Renal pelvis (tissue), 4 donors: ENCODE data around the gene DDI1. TPM values are rescaled to one million over a fixed set of nuclear protein-coding genes. Genes with fewer than 3 reads are reported as not detected.
"Not testable (repeated sequence)": the region's sequence is repeated elsewhere in the genome, so short reads cannot be mapped to it uniquely, and the experiment has no call there.

ENCODE experiments used
- DNase-seq: peaks from one replicate; pipeline ENCODE4 v3.0.0-alpha.2; 2013
- polyA plus RNA-seq, 3 donors: library from polyadenylated mRNA; unstranded; fragments of 120-200 nt; gene quantifications; one replicate each; pipeline ENCODE4 v1.2.1, GENCODE V29; 2013; ENCODE audit not compliant: insufficient read length in 3 of 3

Gene DDI1
- polyA plus RNA-seq, 3 donors: not detected

GRCh38 chr11:104036995-104037394 lies 555 bp downstream of the DDI1 start:
- no peak for DNase-seq

- no peak for DNase-seq
Observed at GRCh38 chr11:104041792-104042191, 5.4 kb downstream of the DDI1 start.

GRCh38 chr11:104043142-104043541 lies 6.7 kb downstream of the DDI1 start:
- no peak for DNase-seq

GRCh38 chr11:104043678-104044239 lies 7.3 kb downstream of the DDI1 start:
- DNase-seq: no peak

- no peak for DNase-seq
Observed at GRCh38 chr11:104046331-104046730, 9.9 kb downstream of the DDI1 start.

GRCh38 chr11:104046858-104047257 lies 10.4 kb downstream of the DDI1 start:
- not testable (repeated sequence) for DNase-seq

- DNase-seq: no peak
Observed at GRCh38 chr11:104049116-104049515, 12.7 kb downstream of the DDI1 start.

- DNase-seq: no peak
Observed at GRCh38 chr11:104051778-104052177, 15.3 kb downstream of the DDI1 start.

GRCh38 chr11:104053743-104054478 lies 17.5 kb downstream of the DDI1 start:
- DNase-seq: no peak

- no peak for DNase-seq
Observed at GRCh38 chr11:104054911-104055529, 18.6 kb downstream of the DDI1 start.

GRCh38 chr11:104055596-104055995 lies 19.2 kb downstream of the DDI1 start:
- DNase-seq: no peak

- no peak for DNase-seq
Observed at GRCh38 chr11:104057908-104058307, 21.5 kb downstream of the DDI1 start.

GRCh38 chr11:104058680-104059079 lies 22.2 kb downstream of the DDI1 start:
- DNase-seq: no peak

- DNase-seq: no peak
Observed at GRCh38 chr11:104060004-104060794, 23.8 kb downstream of the DDI1 start.

GRCh38 chr11:104060820-104061219 lies 24.4 kb downstream of the DDI1 start:
- no peak for DNase-seq

- DNase-seq: no peak
Observed at GRCh38 chr11:104061853-104062521, 25.5 kb downstream of the DDI1 start.

- DNase-seq: no peak
Observed at GRCh38 chr11:104064034-104064630, 27.7 kb downstream of the DDI1 start.

GRCh38 chr11:104067534-104067933 lies 31.1 kb downstream of the DDI1 start:
- DNase-seq: no peak

GRCh38 chr11:104073950-104074705 lies 37.7 kb downstream of the DDI1 start:
- no peak for DNase-seq

GRCh38 chr11:104075091-104075490 lies 38.7 kb downstream of the DDI1 start:
- DNase-seq: no peak

GRCh38 chr11:104075706-104076105 lies 39.3 kb downstream of the DDI1 start:
- DNase-seq: no peak
